Measurements from ENCODE around the gene EFCAB6.

- TF ChIP-seq, protein P1, sequence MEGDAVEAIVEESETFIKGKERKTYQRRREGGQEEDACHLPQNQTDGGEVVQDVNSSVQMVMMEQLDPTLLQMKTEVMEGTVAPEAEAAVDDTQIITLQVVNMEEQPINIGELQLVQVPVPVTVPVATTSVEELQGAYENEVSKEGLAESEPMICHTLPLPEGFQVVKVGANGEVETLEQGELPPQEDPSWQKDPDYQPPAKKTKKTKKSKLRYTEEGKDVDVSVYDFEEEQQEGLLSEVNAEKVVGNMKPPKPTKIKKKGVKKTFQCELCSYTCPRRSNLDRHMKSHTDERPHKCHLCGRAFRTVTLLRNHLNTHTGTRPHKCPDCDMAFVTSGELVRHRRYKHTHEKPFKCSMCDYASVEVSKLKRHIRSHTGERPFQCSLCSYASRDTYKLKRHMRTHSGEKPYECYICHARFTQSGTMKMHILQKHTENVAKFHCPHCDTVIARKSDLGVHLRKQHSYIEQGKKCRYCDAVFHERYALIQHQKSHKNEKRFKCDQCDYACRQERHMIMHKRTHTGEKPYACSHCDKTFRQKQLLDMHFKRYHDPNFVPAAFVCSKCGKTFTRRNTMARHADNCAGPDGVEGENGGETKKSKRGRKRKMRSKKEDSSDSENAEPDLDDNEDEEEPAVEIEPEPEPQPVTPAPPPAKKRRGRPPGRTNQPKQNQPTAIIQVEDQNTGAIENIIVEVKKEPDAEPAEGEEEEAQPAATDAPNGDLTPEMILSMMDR (IDR thresholded peaks at IDR 0.05) = no peak
- TF ChIP-seq POLR2AphosphoS5 (IDR thresholded peaks at IDR 0.05) = no peak
These were observed 187.7 kb downstream of the EFCAB6 start for GRCh38 chr22:43624144-43624998.
